ENCODE results near the gene HNRNPAB. TPM values are rescaled to one million over a fixed set of nuclear protein-coding genes. Genes with fewer than 3 reads are reported as not detected.
A peak's percentile ranks its signal among the peaks of the same experiment; 100 is the strongest.

HNRNPAB gene
- total RNA-seq, 2 experiments from 2014 or later = 258 to 336 TPM

- no peak for ATAC-seq
- DNase-seq = no peak
- intact Hi-C loops (cut with DNase I, micrococcal nuclease) = no loop called here
- H3K9me3 Mint-ChIP-seq (ENCODE audit: low read depth) = no peaks in the 10 kb centered on the region
- H3K27ac Mint-ChIP-seq = peak overlapping the region; percentile 19
- no peaks in the 10 kb centered on the region for H3K27me3 Mint-ChIP-seq
- no peak overlapping the region for H3K4me3 Mint-ChIP-seq
- H3K36me3 Mint-ChIP-seq (ENCODE audit: low read depth) = peaks cover 67% of the 10 kb centered on the region
- CTCF ChIA-PET = no interaction called here
- POLR2A ChIA-PET = interaction anchor here (0.6 to 1.4 kb wide), 2 partner anchors 8 to 264 kb away, joined by 4 to 5 read pairs; partner anchors contain the start of gene HNRNPAB
- H3K4me1 Mint-ChIP-seq = peaks cover 13% of the 10 kb centered on the region
These were observed 8.1 kb downstream of the HNRNPAB start for GRCh38 chr5:178212241-178213002.

GRCh38 chr5:178213003-178213461 lies 8.7 kb downstream of the HNRNPAB start:
- H3K27me3 Mint-ChIP-seq = no peaks in the 10 kb centered on the region
- peaks cover 61% of the 10 kb centered on the region for H3K36me3 Mint-ChIP-seq (ENCODE audit: low read depth)
- DNase-seq (no peak), ATAC-seq (no peak)
- H3K27ac Mint-ChIP-seq = no peak overlapping the region
- H3K4me3 Mint-ChIP-seq = no peak overlapping the region
- peaks cover 7% of the 10 kb centered on the region for H3K4me1 Mint-ChIP-seq
- intact Hi-C loops (cut with DNase I, micrococcal nuclease) = no loop called here
- CTCF ChIA-PET = no interaction called here
- no peaks in the 10 kb centered on the region for H3K9me3 Mint-ChIP-seq (ENCODE audit: low read depth)
- POLR2A ChIA-PET = interaction anchor here (0.5 to 1.4 kb wide), 5 partner anchors 9 to 1388 kb away, joined by 3 to 6 read pairs (median 3); partner anchors contain the start of genes HNRNPAB and NHP2

DNA sequence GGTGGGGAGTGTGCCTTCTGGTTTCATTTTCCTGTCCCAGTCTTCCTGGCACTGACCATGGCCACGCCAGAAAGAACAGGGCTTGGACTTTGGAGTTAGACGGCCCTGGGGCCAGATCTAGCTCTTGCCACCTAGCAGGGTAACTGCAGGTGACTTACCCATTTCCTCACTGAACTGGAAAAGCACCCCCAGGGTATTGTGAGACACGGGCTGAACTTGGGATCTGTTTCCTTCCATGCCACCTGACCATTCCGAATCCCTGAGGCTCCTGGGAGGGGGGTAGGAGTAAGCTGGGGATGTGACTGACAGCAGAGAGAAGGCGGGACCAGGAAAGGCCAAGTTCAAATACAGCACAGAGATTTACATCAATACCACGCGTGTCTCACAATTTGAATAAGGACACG lies 9.4 kb downstream of the HNRNPAB start:
- DNase-seq (no peak), ATAC-seq (no peak)
- ChIA-PET POLR2A (interaction anchor here (0.5 to 2.2 kb wide), 6 partner anchors 9 to 1389 kb away, joined by 3 to 14 read pairs (median 3); partner anchors contain the start of genes HNRNPAB and NHP2), CTCF (no interaction called here)
- Mint-ChIP-seq H3K9me3 (ENCODE audit: low read depth) (no peaks in the 10 kb centered on the region), H3K27ac (peak overlapping the region; percentile 21), H3K4me1 (peaks cover 3% of the 10 kb centered on the region), H3K4me3 (no peak overlapping the region), H3K36me3 (ENCODE audit: low read depth) (peaks cover 59% of the 10 kb centered on the region), H3K27me3 (no peaks in the 10 kb centered on the region)
- intact Hi-C loops (cut with DNase I, micrococcal nuclease) = no loop called here

DNA sequence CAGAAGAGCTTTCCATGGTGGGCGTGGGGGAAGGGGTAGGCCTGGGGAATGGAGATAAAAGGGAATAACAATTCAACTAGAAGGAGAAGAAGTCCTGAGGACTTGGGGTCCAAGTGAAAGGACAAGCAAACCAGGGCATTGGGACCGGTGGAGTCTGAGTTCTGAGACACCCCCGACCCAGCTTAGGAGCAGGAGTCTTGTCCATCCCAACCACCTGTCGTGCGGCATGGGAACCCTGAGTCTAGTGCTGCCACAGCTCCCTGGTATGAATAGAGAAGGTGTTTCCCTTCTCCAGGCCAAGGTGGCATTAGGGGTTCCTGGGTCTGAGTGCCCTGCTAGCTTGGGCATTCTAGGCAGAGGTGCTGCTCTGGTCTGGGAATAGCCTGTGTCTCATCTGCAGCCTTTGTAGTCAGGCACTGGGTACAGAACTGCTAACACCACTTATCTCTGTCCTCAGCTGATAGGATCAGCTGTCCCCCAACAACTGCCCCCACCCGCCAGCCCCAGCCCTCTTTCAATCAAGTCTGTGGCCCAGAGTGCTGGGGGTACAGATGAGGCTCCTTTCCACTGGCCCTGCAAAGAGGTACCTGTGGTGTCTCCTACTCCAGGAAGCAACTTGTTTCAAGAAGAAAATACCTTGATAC lies 9.9 kb downstream of the HNRNPAB start:
- H3K36me3 Mint-ChIP-seq (ENCODE audit: low read depth) = peaks cover 58% of the 10 kb centered on the region

GRCh38 chr5:178215280-178216002 lies 11.1 kb downstream of the HNRNPAB start:
- no peak overlapping the region for H3K27ac Mint-ChIP-seq
- CTCF ChIA-PET = interaction anchor here (0.7 to 1.6 kb wide), 2 partner anchors 9 to 204 kb away, joined by 3 to 9 read pairs; no protein-coding TSS in a partner anchor
- no peak for ATAC-seq
- no peaks in the 10 kb centered on the region for H3K9me3 Mint-ChIP-seq (ENCODE audit: low read depth)
- intact Hi-C loops (cut with DNase I, micrococcal nuclease) = no loop called here
- H3K4me3 Mint-ChIP-seq = no peak overlapping the region
- H3K27me3 Mint-ChIP-seq = no peaks in the 10 kb centered on the region
- no peaks in the 10 kb centered on the region for H3K4me1 Mint-ChIP-seq
- POLR2A ChIA-PET = interaction anchor here (0.6 to 2.2 kb wide), 6 partner anchors 8 to 19 kb away, joined by 3 to 14 read pairs (median 5); partner anchors contain the start of gene HNRNPAB
- H3K36me3 Mint-ChIP-seq (ENCODE audit: low read depth) = peaks cover 52% of the 10 kb centered on the region
- DNase-seq = no peak

More for the DNA sequence above, 9.9 kb downstream of the HNRNPAB start:
- no peak for DNase-seq
- Mint-ChIP-seq H3K9me3 (ENCODE audit: low read depth) (no peaks in the 10 kb centered on the region), H3K27me3 (no peaks in the 10 kb centered on the region), H3K27ac (peak overlapping the region; percentile 21), H3K4me3 (no peak overlapping the region), H3K4me1 (peaks cover 3% of the 10 kb centered on the region)
- intact Hi-C loops (cut with DNase I, micrococcal nuclease) = no loop called here
- CTCF ChIA-PET = no interaction called here
- ATAC-seq = no peak
- POLR2A ChIA-PET = interaction anchor here (0.6 to 2.2 kb wide), 3 partner anchors 10 to 91 kb away, joined by 4 to 14 read pairs (median 6); partner anchors contain the start of gene HNRNPAB

DNA sequence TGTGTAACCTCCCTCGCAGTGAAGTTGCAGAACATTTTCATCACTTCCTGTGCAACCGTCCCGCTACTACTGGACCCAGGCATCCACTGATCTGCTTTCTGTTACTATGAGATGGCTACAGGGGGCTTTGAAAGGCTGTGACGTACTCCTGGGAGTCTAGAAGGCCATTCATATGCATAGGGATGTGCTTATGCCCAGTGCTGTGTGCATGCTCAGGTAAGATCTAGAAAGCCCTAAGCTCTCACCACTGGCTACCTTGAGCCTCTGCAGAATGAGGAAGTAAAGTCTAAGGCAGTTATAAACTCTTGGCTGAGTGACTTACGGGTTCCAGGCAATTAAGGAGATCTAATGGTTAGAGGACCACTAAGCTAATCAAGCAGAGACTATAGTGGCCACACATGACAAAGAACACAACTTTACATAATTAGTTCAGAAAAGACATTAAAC lies 11.8 kb downstream of the HNRNPAB start:
- intact Hi-C loops (cut with DNase I, micrococcal nuclease) = no loop called here
- ChIA-PET POLR2A (interaction anchor here (0.6 to 1.9 kb wide), 5 partner anchors 9 to 20 kb away, joined by 3 to 5 read pairs (median 5); partner anchors contain the start of gene HNRNPAB), CTCF (interaction anchor here (0.6 to 1.6 kb wide), 3 partner anchors 10 to 205 kb away, joined by 3 to 9 read pairs (median 3); no protein-coding TSS in a partner anchor)
- no peak for ATAC-seq
- Mint-ChIP-seq H3K9me3 (ENCODE audit: low read depth) (no peaks in the 10 kb centered on the region), H3K27me3 (no peaks in the 10 kb centered on the region), H3K36me3 (ENCODE audit: low read depth) (peaks cover 51% of the 10 kb centered on the region), H3K4me3 (no peak overlapping the region), H3K4me1 (peaks cover 5% of the 10 kb centered on the region), H3K27ac (peak overlapping the region; percentile 64)
- DNase-seq = no peak

- ChIA-PET CTCF (interaction anchor here (1.0 to 1.6 kb wide), 2 partner anchors 10 to 14 kb away, joined by 3 to 9 read pairs; no protein-coding TSS in a partner anchor), POLR2A (interaction anchor here (0.7 to 1.9 kb wide), 4 partner anchors 9 to 260 kb away, joined by 3 to 5 read pairs (median 5); partner anchors contain the start of gene HNRNPAB)
- intact Hi-C loops (cut with DNase I, micrococcal nuclease) = no loop called here
- Mint-ChIP-seq H3K9me3 (ENCODE audit: low read depth) (no peaks in the 10 kb centered on the region), H3K27ac (no peak overlapping the region), H3K4me1 (peaks cover 12% of the 10 kb centered on the region), H3K27me3 (no peaks in the 10 kb centered on the region), H3K36me3 (ENCODE audit: low read depth) (peaks cover 51% of the 10 kb centered on the region), H3K4me3 (no peak overlapping the region)
- no peak for ATAC-seq
- DNase-seq = no peak
These were observed 12.4 kb downstream of the HNRNPAB start for GRCh38 chr5:178216779-178217178.

- ATAC-seq (no peak), DNase-seq (no peak)
- H3K4me1 Mint-ChIP-seq = peaks cover 13% of the 10 kb centered on the region
- intact Hi-C loops (cut with DNase I, micrococcal nuclease) = no loop called here
- no peaks in the 10 kb centered on the region for H3K27me3 Mint-ChIP-seq
- H3K36me3 Mint-ChIP-seq (ENCODE audit: low read depth) = peaks cover 49% of the 10 kb centered on the region
- no peaks in the 10 kb centered on the region for H3K9me3 Mint-ChIP-seq (ENCODE audit: low read depth)
- ChIA-PET CTCF (interaction anchor here (0.7 kb wide), 1 partner anchor 33 kb away, joined by 4 read pairs; no protein-coding TSS in a partner anchor), POLR2A (no interaction called here)
- no peak overlapping the region for H3K4me3 Mint-ChIP-seq
- H3K27ac Mint-ChIP-seq = no peak overlapping the region
These were observed 14.0 kb downstream of the HNRNPAB start for GRCh38 chr5:178218237-178218776.

DNA sequence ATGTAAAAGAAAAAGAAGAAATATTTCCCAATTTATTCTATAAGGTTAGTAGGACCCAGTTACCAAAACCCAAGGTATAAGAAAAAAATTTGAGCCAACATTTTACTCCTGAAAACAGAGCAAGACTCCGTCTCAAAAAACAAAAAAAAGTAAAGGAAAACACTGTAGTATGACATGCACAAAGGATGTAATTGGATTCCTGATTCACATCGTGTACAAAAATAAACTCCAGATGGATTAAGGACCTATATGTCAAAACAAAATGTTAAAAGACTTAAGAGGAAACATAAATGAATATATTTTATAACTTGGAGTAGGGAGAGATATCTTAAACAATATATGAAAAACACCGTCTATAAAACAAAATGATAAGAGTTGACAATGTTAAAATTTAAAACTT lies 14.5 kb downstream of the HNRNPAB start:
- DNase-seq (no peak), ATAC-seq (no peak)
- Mint-ChIP-seq H3K27me3 (no peaks in the 10 kb centered on the region), H3K36me3 (ENCODE audit: low read depth) (peaks cover 49% of the 10 kb centered on the region), H3K27ac (no peak overlapping the region), H3K9me3 (ENCODE audit: low read depth) (no peaks in the 10 kb centered on the region), H3K4me1 (peaks cover 13% of the 10 kb centered on the region), H3K4me3 (no peak overlapping the region)
- intact Hi-C loops (cut with DNase I, micrococcal nuclease) = no loop called here
- POLR2A ChIA-PET = no interaction called here
- CTCF ChIA-PET = interaction anchor here (0.7 kb wide), 1 partner anchor 32 kb away, joined by 4 read pairs; no protein-coding TSS in a partner anchor

DNA sequence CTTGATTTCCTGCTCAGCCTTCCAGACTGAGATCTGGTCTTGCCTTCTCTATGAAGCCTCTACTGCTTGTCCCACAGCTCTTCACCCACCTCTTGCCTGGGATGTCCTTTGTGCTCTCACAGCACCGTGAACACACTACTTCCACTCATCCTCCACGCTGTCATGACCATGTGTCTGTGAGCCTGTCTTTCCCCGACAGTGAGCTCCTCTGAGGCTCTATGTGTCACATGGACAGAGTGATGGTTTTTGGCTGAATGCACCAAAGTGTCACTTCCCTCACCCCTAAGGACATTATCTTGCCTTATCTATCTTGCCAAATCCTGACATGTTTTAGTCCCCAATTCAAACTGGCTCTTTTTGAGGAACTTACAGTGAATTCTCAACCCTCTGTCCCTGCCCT lies 16.9 kb downstream of the HNRNPAB start:
- Mint-ChIP-seq H3K4me3 (no peak overlapping the region), H3K4me1 (peaks cover 13% of the 10 kb centered on the region), H3K27me3 (no peaks in the 10 kb centered on the region), H3K9me3 (ENCODE audit: low read depth) (no peaks in the 10 kb centered on the region), H3K36me3 (ENCODE audit: low read depth) (peaks cover 50% of the 10 kb centered on the region), H3K27ac (peak overlapping the region; percentile 71)
- intact Hi-C loops (cut with DNase I, micrococcal nuclease) = no loop called here
- CTCF ChIA-PET = no interaction called here
- DNase-seq (no peak), ATAC-seq (peak; percentile 8)
- POLR2A ChIA-PET = interaction anchor here (1.0 kb wide), 1 partner anchor 14 kb away, joined by 4 read pairs; no protein-coding TSS in a partner anchor

Data from activated CD4-positive, alpha-beta T cell treated with anti-CD3 and anti-CD28 coated beads for 36 hours (primary cell).